Retina (tissue), 1 donor: Measurements from ENCODE around the gene ANHX.
A peak's percentile ranks its signal among the peaks of the same experiment; 100 is the strongest.

Experiments used
- DNase-seq: peaks from one replicate; pipeline ENCODE4 v3.0.0-alpha.2; 2016

ANHX gene

DNA sequence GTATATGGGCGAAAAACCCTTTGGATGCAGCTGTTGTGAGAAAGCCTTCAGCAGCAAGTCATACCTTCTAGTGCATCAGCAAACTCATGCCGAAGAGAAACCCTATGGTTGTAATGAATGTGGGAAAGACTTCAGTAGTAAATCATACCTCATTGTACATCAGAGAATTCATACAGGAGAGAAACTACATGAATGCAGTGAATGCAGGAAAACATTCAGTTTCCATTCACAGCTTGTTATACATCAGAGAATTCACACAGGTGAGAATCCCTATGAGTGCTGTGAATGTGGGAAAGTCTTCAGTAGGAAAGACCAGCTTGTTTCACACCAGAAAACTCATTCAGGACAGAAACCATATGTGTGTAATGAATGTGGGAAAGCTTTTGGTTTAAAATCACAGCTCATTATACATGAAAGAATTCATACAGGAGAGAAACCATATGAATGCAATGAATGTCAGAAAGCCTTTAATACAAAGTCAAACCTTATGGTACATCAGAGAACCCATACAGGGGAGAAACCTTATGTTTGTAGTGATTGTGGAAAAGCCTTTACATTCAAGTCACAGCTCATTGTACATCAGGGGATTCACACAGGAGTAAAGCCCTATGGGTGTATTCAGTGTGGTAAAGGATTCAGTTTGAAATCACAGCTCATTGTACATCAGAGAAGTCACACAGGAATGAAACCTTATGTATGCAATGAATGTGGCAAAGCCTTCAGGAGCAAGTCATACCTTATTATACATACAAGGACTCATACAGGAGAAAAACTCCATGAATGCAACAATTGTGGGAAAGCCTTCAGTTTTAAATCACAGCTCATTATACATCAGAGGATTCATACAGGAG lies 33.0 kb downstream of the ANHX start:
- no peak for DNase-seq

- DNase-seq, result no peak
Measured at GRCh38 chr12:133201888-133202287, 33.8 kb downstream of the ANHX start.

- no peak for DNase-seq
Measured at GRCh38 chr12:133192847-133193246, 42.8 kb downstream of the ANHX start.

DNA sequence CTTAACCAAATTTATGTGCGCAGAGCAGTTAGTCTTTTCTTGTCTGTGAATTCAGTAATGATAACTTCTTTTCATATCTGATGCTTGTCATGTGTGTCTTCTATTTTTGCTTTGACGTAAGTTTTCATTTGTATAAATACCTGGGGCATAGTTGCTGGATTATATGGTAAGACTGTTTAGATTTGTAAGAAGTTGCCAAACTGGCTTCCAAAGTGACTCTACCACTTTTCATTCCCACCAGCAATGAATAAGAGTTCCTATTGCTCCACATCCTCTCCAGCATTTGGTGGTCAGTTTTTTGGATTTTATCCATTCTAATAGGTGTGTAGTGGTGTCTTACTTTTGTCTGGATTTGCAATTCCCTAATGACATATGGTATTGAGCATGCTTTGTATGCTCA lies 45.5 kb downstream of the ANHX start:
- DNase-seq, result no peak

DNA sequence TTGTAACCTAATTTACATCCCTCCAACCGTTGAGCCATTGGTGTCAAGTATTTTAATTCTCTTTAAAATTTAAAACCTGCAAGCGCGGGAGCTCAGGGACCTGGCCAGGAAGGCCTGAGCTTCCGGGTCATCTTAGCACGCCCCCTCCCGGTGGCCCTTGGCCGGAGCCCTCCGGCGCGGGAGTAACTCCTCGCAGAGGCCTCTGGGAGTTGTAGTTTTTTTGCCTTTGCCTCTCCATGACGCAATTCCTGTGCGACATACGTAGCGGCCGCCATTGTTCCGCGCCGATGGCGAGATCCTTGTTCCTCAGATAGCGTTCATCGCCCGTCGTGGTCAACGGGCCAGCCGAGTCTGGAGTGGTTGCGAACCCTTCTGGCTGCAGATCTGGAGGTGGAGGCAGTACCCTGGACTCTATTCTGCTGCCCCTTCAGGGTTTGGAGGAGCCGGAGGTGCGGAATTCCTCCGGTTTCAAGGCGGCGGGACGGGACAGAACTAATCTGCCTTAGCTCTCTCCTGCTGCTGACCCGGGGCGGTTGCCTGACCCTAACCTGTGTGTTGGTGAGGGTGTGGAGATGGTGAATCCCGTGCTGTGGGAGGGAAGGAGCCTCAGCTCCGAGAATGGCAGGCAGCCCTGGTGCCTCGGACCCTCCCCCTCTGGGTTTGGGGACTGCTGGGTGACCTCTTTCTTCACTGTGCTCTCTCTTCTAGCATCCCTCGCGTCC lies 54.3 kb downstream of the ANHX start, which contains the start of gene ZNF268:
Gene ZNF268, plus strand, starts transcription at position 258 of the 722 bp plus-strand sequence. CDS start 503 bp downstream, outside the sequence.
- DNase-seq, result peak; percentile 98

- DNase-seq, result no peak
Measured at GRCh38 chr12:133180669-133181068, 55.0 kb downstream of the ANHX start.

DNA sequence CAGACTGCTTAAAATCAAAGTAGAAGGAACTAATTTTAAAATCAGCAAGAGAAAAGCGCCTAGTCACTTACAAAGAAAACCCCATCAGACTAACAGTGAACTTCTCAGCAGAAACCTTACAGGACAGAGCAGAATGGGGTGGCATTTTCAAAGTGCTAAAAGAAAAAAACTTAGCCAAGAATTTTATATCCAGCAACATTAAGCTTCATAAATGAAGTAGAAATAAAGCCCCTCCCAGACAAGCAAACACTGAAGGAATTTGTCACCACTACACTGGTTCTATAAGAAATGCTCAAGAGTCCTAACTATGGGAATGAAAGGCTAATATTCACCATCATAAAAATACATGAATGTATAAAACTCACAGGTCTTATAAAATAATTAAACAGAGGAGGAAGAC lies 60.8 kb downstream of the ANHX start:
- DNase-seq, result no peak

GRCh38 chr12:133172491-133172890 lies 63.2 kb downstream of the ANHX start:
- no peak for DNase-seq
